A673 (cell line): Measurements from ENCODE around the gene ITLN1.

Experiments used
- EZH2 ChIP-seq: fragments of 200-600 bp; sonication (generic); IDR thresholded peaks from 2 replicates; pipeline ENCODE4 v1.6.1; 2017; ENCODE audit warnings: borderline replicate concordance, low read depth, mild to moderate bottlenecking, mixed read lengths, antibody characterized with exemption, low read length; ENCODE audit not compliant: poor library complexity, severe bottlenecking
- TF ChIP-seq, protein P1 (sequence below): fragments of 300-800, 200-600 bp; sonication (generic); conservative IDR thresholded peaks from 2 replicates; pipeline ENCODE4 v1.5.1; 2017; ENCODE audit warnings: low read depth, mild to moderate bottlenecking, antibody characterized with exemption, low read length, moderate library complexity, mixed read lengths

DNA sequence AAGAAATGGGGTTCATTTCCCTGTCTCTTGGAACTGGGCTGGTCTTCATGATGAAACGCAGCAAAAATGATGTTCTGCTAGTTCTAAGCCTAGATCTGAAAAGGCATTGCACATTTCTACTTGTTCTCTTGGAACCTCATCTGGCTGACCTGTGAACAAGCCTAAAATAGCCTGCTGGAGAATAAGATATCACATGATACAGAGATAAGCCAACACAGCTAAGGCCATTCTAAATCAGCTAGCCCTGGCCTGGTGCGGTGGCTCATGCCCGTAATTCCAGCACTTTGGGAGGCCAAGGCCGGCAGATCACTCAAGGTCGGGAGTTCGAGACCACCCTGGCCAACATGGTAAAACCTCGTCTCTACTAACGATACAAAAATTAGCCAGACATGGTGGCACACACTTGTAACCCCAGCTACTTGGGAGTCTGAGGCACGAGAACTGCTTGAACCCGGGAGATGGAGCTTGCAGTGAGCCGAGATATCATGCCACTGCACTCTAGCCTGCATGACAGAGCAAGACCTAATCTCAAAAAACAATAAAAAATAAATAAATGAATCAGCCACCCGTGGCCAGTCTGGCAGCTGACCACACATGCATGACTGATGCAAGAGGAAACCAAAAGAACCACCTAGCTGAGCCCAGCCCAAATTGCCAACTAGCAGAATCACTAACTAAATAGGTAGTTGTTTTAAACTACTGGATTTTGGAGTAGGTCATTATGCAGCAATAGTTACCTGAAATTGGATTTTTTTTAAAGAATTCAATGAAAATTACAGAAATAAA is 40.3 kb downstream of the ITLN1 start:
- TF ChIP-seq, protein P1, sequence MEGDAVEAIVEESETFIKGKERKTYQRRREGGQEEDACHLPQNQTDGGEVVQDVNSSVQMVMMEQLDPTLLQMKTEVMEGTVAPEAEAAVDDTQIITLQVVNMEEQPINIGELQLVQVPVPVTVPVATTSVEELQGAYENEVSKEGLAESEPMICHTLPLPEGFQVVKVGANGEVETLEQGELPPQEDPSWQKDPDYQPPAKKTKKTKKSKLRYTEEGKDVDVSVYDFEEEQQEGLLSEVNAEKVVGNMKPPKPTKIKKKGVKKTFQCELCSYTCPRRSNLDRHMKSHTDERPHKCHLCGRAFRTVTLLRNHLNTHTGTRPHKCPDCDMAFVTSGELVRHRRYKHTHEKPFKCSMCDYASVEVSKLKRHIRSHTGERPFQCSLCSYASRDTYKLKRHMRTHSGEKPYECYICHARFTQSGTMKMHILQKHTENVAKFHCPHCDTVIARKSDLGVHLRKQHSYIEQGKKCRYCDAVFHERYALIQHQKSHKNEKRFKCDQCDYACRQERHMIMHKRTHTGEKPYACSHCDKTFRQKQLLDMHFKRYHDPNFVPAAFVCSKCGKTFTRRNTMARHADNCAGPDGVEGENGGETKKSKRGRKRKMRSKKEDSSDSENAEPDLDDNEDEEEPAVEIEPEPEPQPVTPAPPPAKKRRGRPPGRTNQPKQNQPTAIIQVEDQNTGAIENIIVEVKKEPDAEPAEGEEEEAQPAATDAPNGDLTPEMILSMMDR = no peak
- TF ChIP-seq EZH2 = no peak
